WTC11 (cell line): ENCODE results near the gene DLG5. TPM values are rescaled to one million over a fixed set of nuclear protein-coding genes. Genes with fewer than 3 reads are reported as not detected.

Experiments used
- ATAC-seq: fragments of 200-7000 bp; cut with Tn5 transposase; 2 replicates; pipeline ENCODE4 v1.10.0; 2021; ENCODE audit warnings: mild to moderate bottlenecking, moderate library complexity
- CTCF ChIA-PET: fragments of 300-600 bp; sonication (Branson Sonifier 250); formaldehyde crosslinking; loops from one replicate; lab custom pipeline; 2021; ENCODE audit warnings: antibody characterized with exemption; lab: Charles Lee
- POLR2A ChIA-PET: fragments of 350-600 bp; sonication (Branson Sonifier 250); formaldehyde crosslinking; loops from one replicate; lab custom pipeline; 2021; ENCODE audit warnings: antibody characterized with exemption; lab: Charles Lee
- DNase-seq: peaks from one replicate; pipeline ENCODE4 v3.0.0; 2021; ENCODE audit warnings: low spot score
- H3K27ac Mint-ChIP-seq: 2 replicates; pipeline ENCODE4 v1.8.0; 2021; ENCODE audit warnings: mixed read lengths
- H3K27me3 Mint-ChIP-seq: 2 replicates; pipeline ENCODE4 v1.8.0; 2021; ENCODE audit warnings: low read depth, mild to moderate bottlenecking, moderate library complexity, mixed read lengths
- H3K36me3 Mint-ChIP-seq: 2 replicates; pipeline ENCODE4 v1.8.0; 2021; ENCODE audit warnings: mixed read lengths
- H3K4me1 Mint-ChIP-seq: 2 replicates; pipeline ENCODE4 v1.8.0; 2022; ENCODE audit warnings: mixed read lengths
- H3K4me3 Mint-ChIP-seq: 2 replicates; pipeline ENCODE4 v1.8.0; 2021; ENCODE audit warnings: mild to moderate bottlenecking, moderate library complexity, mixed read lengths
- H3K9me3 Mint-ChIP-seq: 2 replicates; pipeline ENCODE4 v1.8.0; 2021; ENCODE audit warnings: mixed read lengths
- AFF4 ChIP-seq: sonication (generic); formaldehyde crosslinking; IDR thresholded peaks from 2 replicates; pipeline ENCODE4 v1.8.1; 2023; ENCODE audit warnings: mild to moderate bottlenecking, missing genetic modification reagents, borderline replicate concordance
- AR ChIP-seq: fragments of 250-450 bp; sonication (Bioruptor Pico); IDR thresholded peaks from 2 replicates; pipeline ENCODE4 v1.9.0; 2021; ENCODE audit warnings: mild to moderate bottlenecking
- ATF1 ChIP-seq: sonication (generic); formaldehyde crosslinking; IDR thresholded peaks from 2 replicates; pipeline ENCODE4 v1.8.1; 2023; ENCODE audit warnings: mild to moderate bottlenecking, moderate library complexity, missing genetic modification reagents
- CREM ChIP-seq: sonication (generic); formaldehyde crosslinking; IDR thresholded peaks from 2 replicates; pipeline ENCODE4 v1.8.1; 2022; ENCODE audit warnings: mild to moderate bottlenecking, missing genetic modification reagents, moderate library complexity
- ESRRA ChIP-seq: sonication (generic); formaldehyde crosslinking; IDR thresholded peaks from 2 replicates; pipeline ENCODE4 v1.8.1; 2022; ENCODE audit warnings: mild to moderate bottlenecking, missing genetic modification reagents, borderline replicate concordance
- NFE2L1 ChIP-seq: sonication (generic); formaldehyde crosslinking; IDR thresholded peaks from 2 replicates; pipeline ENCODE4 v1.8.1; 2023; ENCODE audit warnings: missing genetic modification reagents
- NR1H2 ChIP-seq: sonication (generic); formaldehyde crosslinking; IDR thresholded peaks from 2 replicates; pipeline ENCODE4 v1.9.0; 2021; ENCODE audit warnings: mild to moderate bottlenecking, moderate library complexity, missing genetic modification reagents
- PRRX2 ChIP-seq: fragments of 250-450 bp; sonication (Bioruptor Pico); IDR thresholded peaks from 2 replicates; pipeline ENCODE4 v1.8.0; 2021; ENCODE audit warnings: mild to moderate bottlenecking
- STAT6 ChIP-seq: sonication (generic); formaldehyde crosslinking; conservative IDR thresholded peaks from 2 replicates; pipeline ENCODE4 v1.8.1; 2023; ENCODE audit warnings: mild to moderate bottlenecking, low read depth, missing genetic modification reagents, moderate library complexity
- TP53 ChIP-seq: sonication (generic); formaldehyde crosslinking; IDR thresholded peaks from 2 replicates; pipeline ENCODE4 v1.8.1; 2023; ENCODE audit warnings: mild to moderate bottlenecking, missing genetic modification reagents
- ZNF138 ChIP-seq: sonication (generic); formaldehyde crosslinking; conservative IDR thresholded peaks from 2 replicates; pipeline ENCODE4 v1.8.1; 2022; ENCODE audit warnings: mild to moderate bottlenecking, moderate library complexity, missing genetic modification reagents
- ZNF219 ChIP-seq: sonication (generic); formaldehyde crosslinking; IDR thresholded peaks from 2 replicates; pipeline ENCODE4 v1.8.0; 2023; ENCODE audit warnings: missing genetic modification reagents, mild to moderate bottlenecking, borderline replicate concordance
- ZNF416 ChIP-seq: fragments of 250-450 bp; sonication (Bioruptor Pico); IDR thresholded peaks from 2 replicates; pipeline ENCODE4 v1.9.0; 2021; ENCODE audit warnings: mild to moderate bottlenecking, inconsistent platforms
- total RNA-seq: library from RNA; stranded (reverse); gene quantifications from 3 replicates; pipeline ENCODE4 v1.2.3, GENCODE V29; 2021
- TF ChIP-seq, protein P1 (sequence below): sonication (generic); formaldehyde crosslinking; IDR thresholded peaks from 2 replicates; pipeline ENCODE4 v1.8.1; 2022; ENCODE audit warnings: mild to moderate bottlenecking, missing genetic modification reagents, moderate library complexity, borderline replicate concordance
- TF ChIP-seq, protein P2 (sequence below): fragments of 250-450 bp; sonication (Bioruptor Pico); IDR thresholded peaks from 2 replicates; pipeline ENCODE4 v1.8.0; 2021; ENCODE audit warnings: mild to moderate bottlenecking
- TF ChIP-seq, protein P3 (sequence below): sonication (generic); formaldehyde crosslinking; IDR thresholded peaks from 2 replicates; pipeline ENCODE4 v1.8.1; 2023; ENCODE audit warnings: mild to moderate bottlenecking, missing genetic modification reagents
- TF ChIP-seq, protein P4 (sequence below): sonication (generic); formaldehyde crosslinking; IDR thresholded peaks from 2 replicates; pipeline ENCODE4 v1.8.1; 2022; ENCODE audit warnings: missing genetic modification reagents, borderline replicate concordance

DLG5 gene
- total RNA-seq, 1 experiment from 2014 or later, result 65.5 TPM

- DNase-seq (no peak), ATAC-seq (no peak)
- ChIA-PET POLR2A (no interaction called here), CTCF (interaction anchor here (2.2 to 3.3 kb wide), 3 partner anchors 31 to 74 kb away, joined by 9 to 14 read pairs (median 9); no protein-coding TSS in a partner anchor)
- Mint-ChIP-seq H3K27ac (peak overlapping the region; percentile 11; the same call in 1 of the 2 replicates), H3K36me3 (no peaks in the 10 kb centered on the region), H3K4me1 (peaks cover 51% of the 10 kb centered on the region), H3K4me3 (no peak overlapping the region), H3K9me3 (no peaks in the 10 kb centered on the region), H3K27me3 (no peaks in the 10 kb centered on the region)
- TF ChIP-seq STAT6, result no peak
- TF ChIP-seq, protein P1, sequence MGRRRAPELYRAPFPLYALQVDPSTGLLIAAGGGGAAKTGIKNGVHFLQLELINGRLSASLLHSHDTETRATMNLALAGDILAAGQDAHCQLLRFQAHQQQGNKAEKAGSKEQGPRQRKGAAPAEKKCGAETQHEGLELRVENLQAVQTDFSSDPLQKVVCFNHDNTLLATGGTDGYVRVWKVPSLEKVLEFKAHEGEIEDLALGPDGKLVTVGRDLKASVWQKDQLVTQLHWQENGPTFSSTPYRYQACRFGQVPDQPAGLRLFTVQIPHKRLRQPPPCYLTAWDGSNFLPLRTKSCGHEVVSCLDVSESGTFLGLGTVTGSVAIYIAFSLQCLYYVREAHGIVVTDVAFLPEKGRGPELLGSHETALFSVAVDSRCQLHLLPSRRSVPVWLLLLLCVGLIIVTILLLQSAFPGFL (CRISPR knock-in tag), result no peak
- TF ChIP-seq AR (CRISPR knock-in tag), result no peak
- no peak for TF ChIP-seq NR1H2 (CRISPR knock-in tag)
- TF ChIP-seq PRRX2 (CRISPR knock-in tag), result no peak
- TF ChIP-seq NFE2L1, result no peak
Observed at GRCh38 chr10:77921395-77921794, 5.2 kb downstream of the DLG5 start.

DNA sequence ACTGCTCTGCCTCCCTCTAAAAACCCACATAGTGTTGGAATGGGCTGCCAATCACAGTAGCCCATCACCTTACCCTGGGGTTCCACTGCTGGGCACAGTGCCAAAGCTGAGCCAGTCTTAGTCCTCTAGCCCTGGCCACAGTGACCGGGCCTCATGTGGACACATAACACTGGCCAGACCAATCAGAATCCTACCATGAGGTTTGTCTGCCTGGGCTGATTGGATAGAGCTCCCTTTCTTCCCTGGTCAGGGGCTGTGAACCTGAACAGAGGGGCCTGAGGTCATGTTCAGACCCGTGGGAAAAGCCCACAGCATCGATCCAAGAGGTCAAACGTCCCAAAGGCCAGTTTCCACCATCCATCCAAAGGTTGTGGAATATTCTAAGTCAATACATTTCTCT is 6.1 kb downstream of the DLG5 start:
- Mint-ChIP-seq H3K27ac (peak overlapping the region; percentile 69; the same call in 1 of the 2 replicates), H3K4me3 (no peak overlapping the region), H3K27me3 (no peaks in the 10 kb centered on the region), H3K9me3 (no peaks in the 10 kb centered on the region), H3K36me3 (no peaks in the 10 kb centered on the region), H3K4me1 (peaks cover 50% of the 10 kb centered on the region)
- ATAC-seq, result no peak
- CTCF ChIA-PET, result interaction anchor here (0.9 to 3.3 kb wide), 5 partner anchors 11 to 82 kb away, joined by 3 to 14 read pairs (median 7); no protein-coding TSS in a partner anchor
- DNase-seq, result no peak
- POLR2A ChIA-PET, result no interaction called here
- TF ChIP-seq CREM (CRISPR knock-in tag) (no peak), ZNF138 (CRISPR knock-in tag) (no peak), NR1H2 (CRISPR knock-in tag) (no peak), ZNF219 (CRISPR knock-in tag) (no peak), AFF4 (CRISPR knock-in tag) (no peak), ATF1 (CRISPR knock-in tag) (no peak), ESRRA (no peak), TP53 (CRISPR knock-in tag) (no peak), ZNF416 (no peak)
- TF ChIP-seq, protein P1 (CRISPR knock-in tag), result no peak
- TF ChIP-seq, protein P2, sequence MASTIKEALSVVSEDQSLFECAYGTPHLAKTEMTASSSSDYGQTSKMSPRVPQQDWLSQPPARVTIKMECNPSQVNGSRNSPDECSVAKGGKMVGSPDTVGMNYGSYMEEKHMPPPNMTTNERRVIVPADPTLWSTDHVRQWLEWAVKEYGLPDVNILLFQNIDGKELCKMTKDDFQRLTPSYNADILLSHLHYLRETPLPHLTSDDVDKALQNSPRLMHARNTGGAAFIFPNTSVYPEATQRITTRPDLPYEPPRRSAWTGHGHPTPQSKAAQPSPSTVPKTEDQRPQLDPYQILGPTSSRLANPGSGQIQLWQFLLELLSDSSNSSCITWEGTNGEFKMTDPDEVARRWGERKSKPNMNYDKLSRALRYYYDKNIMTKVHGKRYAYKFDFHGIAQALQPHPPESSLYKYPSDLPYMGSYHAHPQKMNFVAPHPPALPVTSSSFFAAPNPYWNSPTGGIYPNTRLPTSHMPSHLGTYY (CRISPR knock-in tag), result no peak
- TF ChIP-seq, protein P3, sequence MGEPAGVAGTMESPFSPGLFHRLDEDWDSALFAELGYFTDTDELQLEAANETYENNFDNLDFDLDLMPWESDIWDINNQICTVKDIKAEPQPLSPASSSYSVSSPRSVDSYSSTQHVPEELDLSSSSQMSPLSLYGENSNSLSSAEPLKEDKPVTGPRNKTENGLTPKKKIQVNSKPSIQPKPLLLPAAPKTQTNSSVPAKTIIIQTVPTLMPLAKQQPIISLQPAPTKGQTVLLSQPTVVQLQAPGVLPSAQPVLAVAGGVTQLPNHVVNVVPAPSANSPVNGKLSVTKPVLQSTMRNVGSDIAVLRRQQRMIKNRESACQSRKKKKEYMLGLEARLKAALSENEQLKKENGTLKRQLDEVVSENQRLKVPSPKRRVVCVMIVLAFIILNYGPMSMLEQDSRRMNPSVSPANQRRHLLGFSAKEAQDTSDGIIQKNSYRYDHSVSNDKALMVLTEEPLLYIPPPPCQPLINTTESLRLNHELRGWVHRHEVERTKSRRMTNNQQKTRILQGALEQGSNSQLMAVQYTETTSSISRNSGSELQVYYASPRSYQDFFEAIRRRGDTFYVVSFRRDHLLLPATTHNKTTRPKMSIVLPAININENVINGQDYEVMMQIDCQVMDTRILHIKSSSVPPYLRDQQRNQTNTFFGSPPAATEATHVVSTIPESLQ, result no peak
- TF ChIP-seq, protein P4, sequence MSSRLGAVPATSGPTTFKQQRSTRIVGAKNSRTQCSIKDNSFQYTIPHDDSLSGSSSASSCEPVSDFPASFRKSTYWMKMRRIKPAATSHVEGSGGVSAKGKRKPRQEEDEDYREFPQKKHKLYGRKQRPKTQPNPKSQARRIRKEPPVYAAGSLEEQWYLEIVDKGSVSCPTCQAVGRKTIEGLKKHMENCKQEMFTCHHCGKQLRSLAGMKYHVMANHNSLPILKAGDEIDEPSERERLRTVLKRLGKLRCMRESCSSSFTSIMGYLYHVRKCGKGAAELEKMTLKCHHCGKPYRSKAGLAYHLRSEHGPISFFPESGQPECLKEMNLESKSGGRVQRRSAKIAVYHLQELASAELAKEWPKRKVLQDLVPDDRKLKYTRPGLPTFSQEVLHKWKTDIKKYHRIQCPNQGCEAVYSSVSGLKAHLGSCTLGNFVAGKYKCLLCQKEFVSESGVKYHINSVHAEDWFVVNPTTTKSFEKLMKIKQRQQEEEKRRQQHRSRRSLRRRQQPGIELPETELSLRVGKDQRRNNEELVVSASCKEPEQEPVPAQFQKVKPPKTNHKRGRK, result no peak
